SK-N-SH treated with all-trans-retinoic acid at 6 μM for 48 hours (cell line): Measurements from ENCODE around the gene MRPL53.

Experiments used
- BACH2 ChIP-seq: fragments of 250-450 bp; sonication (Bioruptor Pico); IDR thresholded peaks from 2 replicates; pipeline ENCODE4 v1.9.0; 2021; ENCODE audit warnings: mild to moderate bottlenecking, borderline replicate concordance
- CSRNP3 ChIP-seq: fragments of 250-450 bp; sonication (Bioruptor Pico); IDR thresholded peaks from 2 replicates; pipeline ENCODE4 v1.5.1; 2021; ENCODE audit warnings: mild to moderate bottlenecking, moderate library complexity
- ESRRG ChIP-seq: fragments of 250-450 bp; sonication (Bioruptor Pico); IDR thresholded peaks from 2 replicates; pipeline ENCODE4 v1.6.1; 2021; ENCODE audit warnings: mild to moderate bottlenecking
- POU6F1 ChIP-seq: fragments of 250-450 bp; sonication (Bioruptor Pico); IDR thresholded peaks from 2 replicates; pipeline ENCODE4 v1.8.0; 2021; ENCODE audit warnings: low read depth, mild to moderate bottlenecking, moderate library complexity, borderline replicate concordance
- PPARA ChIP-seq: fragments of 250-450 bp; sonication (Bioruptor Pico); IDR thresholded peaks from 2 replicates; pipeline ENCODE4 v1.5.0; 2020; ENCODE audit warnings: mild to moderate bottlenecking, borderline replicate concordance
- ZC3H10 ChIP-seq: fragments of 250-450 bp; sonication (Bioruptor Pico); IDR thresholded peaks from 2 replicates; pipeline ENCODE4 v1.5.1; 2021; ENCODE audit warnings: mild to moderate bottlenecking, moderate library complexity
- ZFP3 ChIP-seq: fragments of 250-450 bp; sonication (Bioruptor Pico); IDR thresholded peaks from 2 replicates; pipeline ENCODE4 v1.5.0; 2020; ENCODE audit warnings: mild to moderate bottlenecking, moderate library complexity
- ZFP30 ChIP-seq: fragments of 450-650 bp; formaldehyde crosslinking; IDR thresholded peaks from 2 replicates; pipeline ENCODE4 v1.5.0; 2022; ENCODE audit warnings: mild to moderate bottlenecking, moderate library complexity
- ZNF565 ChIP-seq: fragments of 450-650 bp; formaldehyde crosslinking; conservative IDR thresholded peaks from 2 replicates; pipeline ENCODE4 v1.5.0; 2020; ENCODE audit warnings: low read depth, mild to moderate bottlenecking, moderate library complexity

GRCh38 chr2:74516650-74517049 lies 44.2 kb upstream of the MRPL53 start:
- TF ChIP-seq ZC3H10 (CRISPR knock-in tag) (no peak), CSRNP3 (CRISPR knock-in tag) (no peak), ZFP30 (no peak), ESRRG (CRISPR knock-in tag) (no peak), ZNF565 (CRISPR knock-in tag) (no peak), PPARA (no peak), POU6F1 (CRISPR knock-in tag) (no peak), ZFP3 (CRISPR knock-in tag) (no peak), BACH2 (CRISPR knock-in tag) (no peak)
